Vagina (tissue), 2 donors: ENCODE results near the gene C4orf54. TPM values are rescaled to one million over a fixed set of nuclear protein-coding genes. Genes with fewer than 3 reads are reported as not detected.

Experiments used
- DNase-seq, 2 donors: peaks; one replicate each; pipeline ENCODE4 v3.0.0-alpha.2; 2017; ENCODE audit errors: extremely low spot score in 2 of 2
- H3K27ac ChIP-seq: fragments of 200-600 bp; sonication (generic); one replicate; pipeline ENCODE4 v1.5.1; 2019
- H3K27me3 ChIP-seq: fragments of 200-600 bp; sonication (generic); one replicate; pipeline ENCODE4 v1.5.1; 2019
- H3K36me3 ChIP-seq, 2 donors: fragments of 200-600 bp; sonication (generic); one replicate each; pipeline ENCODE4 v1.5.1; 2017 to 2019
- H3K4me1 ChIP-seq: fragments of 200-600 bp; sonication (generic); one replicate; pipeline ENCODE4 v1.5.1; 2019
- H3K4me3 ChIP-seq, 2 donors: fragments of 200-600 bp; sonication (generic); 1 replicate in 1 of 2; 2 replicates in 1 of 2; pipeline ENCODE4 v1.5.1; 2016 to 2019
- H3K9me3 ChIP-seq: fragments of 200-600 bp; sonication (generic); one replicate; pipeline ENCODE4 v1.5.1; 2019
- POLR2A ChIP-seq, 2 donors: fragments of 450-650 bp; IDR thresholded peaks; one replicate each; pipeline ENCODE4 v1.6.1; 2017; ENCODE audit warnings: antibody characterized with exemption in 2 of 2, mild to moderate bottlenecking in 2 of 2, moderate library complexity in 2 of 2
- POLR2AphosphoS5 ChIP-seq, 2 donors: sonication (generic); formaldehyde crosslinking; IDR thresholded peaks; one replicate each; pipeline ENCODE4 v1.9.0; 2017; ENCODE audit warnings: antibody characterized with exemption in 2 of 2, mild to moderate bottlenecking in 2 of 2, low read depth in 1 of 2; ENCODE audit not compliant: insufficient read depth in 1 of 2
- intact Hi-C: fragments of 100-400 bp; cut with DNase I; formaldehyde crosslinking; loops from one replicate; pipeline ENCODE4 v1.15.1; 2023
- total RNA-seq: library from RNA; depleted of rRNA; stranded (reverse); fragments of >200 nt; gene quantifications from one replicate; pipeline ENCODE4 v1.2.3, GENCODE V29; 2016
- TF ChIP-seq, protein P1 (sequence below), 3 experiments: fragments of 450-650 bp in 2 of 3; fragments of 200-600 bp in 1 of 3; sonication (generic) in 1 of 3; IDR thresholded peaks; one replicate each; pipeline ENCODE4 v1.5.1; 2017 to 2019; ENCODE audit warnings: antibody characterized with exemption in 3 of 3, mild to moderate bottlenecking in 2 of 3, moderate library complexity in 2 of 3

The C4orf54 gene
- total RNA-seq, 1 donor from 2014 or later, result not detected

DNA sequence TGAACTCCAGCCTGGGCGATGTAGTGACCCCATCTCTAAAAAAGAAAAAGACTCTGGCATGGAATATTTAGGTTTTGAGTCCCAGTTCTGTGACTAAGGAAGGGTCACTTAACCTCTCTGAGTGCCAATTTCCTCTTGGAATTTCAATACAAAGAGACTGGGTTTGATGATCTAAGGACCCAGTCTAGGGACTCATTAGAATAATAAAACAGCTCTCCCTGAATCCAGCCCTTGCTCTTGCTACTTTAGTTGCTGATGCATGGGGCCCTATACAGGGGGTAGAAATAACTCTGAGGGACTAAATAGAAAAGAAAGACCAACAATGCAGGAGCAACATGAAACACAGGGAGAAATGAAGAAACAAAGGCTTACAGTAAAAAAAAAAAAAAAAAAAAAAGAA lies 12.6 kb downstream of the C4orf54 start:
- H3K27me3 ChIP-seq, result no peaks in the 10 kb centered on the region
- TF ChIP-seq, protein P1, sequence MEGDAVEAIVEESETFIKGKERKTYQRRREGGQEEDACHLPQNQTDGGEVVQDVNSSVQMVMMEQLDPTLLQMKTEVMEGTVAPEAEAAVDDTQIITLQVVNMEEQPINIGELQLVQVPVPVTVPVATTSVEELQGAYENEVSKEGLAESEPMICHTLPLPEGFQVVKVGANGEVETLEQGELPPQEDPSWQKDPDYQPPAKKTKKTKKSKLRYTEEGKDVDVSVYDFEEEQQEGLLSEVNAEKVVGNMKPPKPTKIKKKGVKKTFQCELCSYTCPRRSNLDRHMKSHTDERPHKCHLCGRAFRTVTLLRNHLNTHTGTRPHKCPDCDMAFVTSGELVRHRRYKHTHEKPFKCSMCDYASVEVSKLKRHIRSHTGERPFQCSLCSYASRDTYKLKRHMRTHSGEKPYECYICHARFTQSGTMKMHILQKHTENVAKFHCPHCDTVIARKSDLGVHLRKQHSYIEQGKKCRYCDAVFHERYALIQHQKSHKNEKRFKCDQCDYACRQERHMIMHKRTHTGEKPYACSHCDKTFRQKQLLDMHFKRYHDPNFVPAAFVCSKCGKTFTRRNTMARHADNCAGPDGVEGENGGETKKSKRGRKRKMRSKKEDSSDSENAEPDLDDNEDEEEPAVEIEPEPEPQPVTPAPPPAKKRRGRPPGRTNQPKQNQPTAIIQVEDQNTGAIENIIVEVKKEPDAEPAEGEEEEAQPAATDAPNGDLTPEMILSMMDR (IDR thresholded peaks at IDR 0.05), result no peak
- TF ChIP-seq POLR2A (IDR thresholded peaks at IDR 0.05) (no peak), POLR2AphosphoS5 (IDR thresholded peaks at IDR 0.05; ENCODE audit: insufficient read depth in 1 of 2, low read depth in 1 of 2) (no peak)

DNA sequence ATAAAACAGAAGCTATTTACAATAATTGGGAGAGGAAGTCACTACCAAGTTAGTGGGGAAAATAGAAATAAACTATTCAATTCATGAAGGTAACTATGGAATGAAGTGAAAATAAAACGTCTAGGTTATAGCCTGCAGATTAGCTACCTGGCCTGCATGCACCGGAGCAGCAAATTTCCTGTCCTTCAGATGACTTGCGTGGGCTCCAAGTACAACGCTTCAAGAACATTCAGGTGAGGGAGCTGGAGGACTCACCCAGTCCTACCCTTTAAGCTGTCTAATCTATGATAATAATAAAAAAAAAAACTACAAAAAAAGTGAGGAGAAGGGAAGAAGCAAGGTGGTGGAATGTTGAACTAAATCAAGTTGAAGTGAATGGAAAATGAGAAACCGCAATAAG lies 13.2 kb downstream of the C4orf54 start:
- intact Hi-C loops, result no loop called here
- DNase-seq, result no peak

More for the DNA sequence above, 12.6 kb downstream of the C4orf54 start:
- no peak overlapping the region for H3K4me3 ChIP-seq
- DNase-seq, result no peak
- H3K36me3 ChIP-seq, result no peaks in the 10 kb centered on the region
- H3K9me3 ChIP-seq, result no peaks in the 10 kb centered on the region
- intact Hi-C loops, result no loop called here
- H3K27ac ChIP-seq, result no peak overlapping the region
- no peaks in the 10 kb centered on the region for H3K4me1 ChIP-seq

DNA sequence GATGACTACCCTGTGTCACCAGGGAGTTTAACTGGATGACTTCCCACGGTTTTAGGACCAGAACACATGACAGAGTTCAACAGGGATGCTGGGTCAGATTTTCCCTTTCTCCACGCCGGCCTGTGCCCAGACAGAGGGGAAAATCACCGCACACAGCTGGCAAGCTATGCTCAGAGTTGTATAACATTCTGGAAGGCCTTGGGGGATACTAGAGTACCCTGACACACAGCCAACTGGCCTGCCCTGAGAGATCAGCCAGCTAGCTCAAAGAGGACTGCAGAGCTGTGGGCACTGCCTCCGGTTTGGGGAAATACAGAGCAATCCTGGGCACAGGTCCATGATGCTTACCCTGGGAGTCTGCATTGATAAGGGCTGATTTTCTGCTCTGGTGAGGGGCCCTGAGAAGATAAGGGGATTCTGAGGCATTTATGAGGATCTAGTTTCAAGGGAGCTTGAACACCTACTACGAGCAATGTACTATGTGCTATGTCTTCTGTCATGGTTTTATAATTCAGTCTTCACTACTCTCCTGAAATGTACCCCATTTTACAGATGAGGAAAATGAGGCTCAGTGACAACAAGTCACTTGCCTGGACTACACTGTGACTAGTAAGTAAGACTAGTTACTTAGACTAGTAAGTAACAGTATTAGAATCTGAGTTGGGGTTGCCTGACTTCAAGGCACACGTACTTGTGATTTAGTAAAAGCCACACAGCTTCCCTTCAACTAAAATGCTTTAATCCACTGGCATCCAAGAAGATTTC lies 14.7 kb downstream of the C4orf54 start:
- H3K4me1 ChIP-seq, result no peaks in the 10 kb centered on the region
- DNase-seq, result no peak
- H3K27me3 ChIP-seq, result no peaks in the 10 kb centered on the region
- intact Hi-C loops, result no loop called here
- no peaks in the 10 kb centered on the region for H3K9me3 ChIP-seq
- TF ChIP-seq, protein P1 (IDR thresholded peaks at IDR 0.05), result no peak
- TF ChIP-seq POLR2A (IDR thresholded peaks at IDR 0.05) (no peak), POLR2AphosphoS5 (IDR thresholded peaks at IDR 0.05; ENCODE audit: insufficient read depth in 1 of 2, low read depth in 1 of 2) (no peak)
- no peak overlapping the region for H3K27ac ChIP-seq
- no peak overlapping the region for H3K4me3 ChIP-seq
- H3K36me3 ChIP-seq, result no peaks in the 10 kb centered on the region

More for the DNA sequence above, 13.2 kb downstream of the C4orf54 start:
- no peaks in the 10 kb centered on the region for H3K4me1 ChIP-seq
- H3K36me3 ChIP-seq, result no peaks in the 10 kb centered on the region
- no peak overlapping the region for H3K4me3 ChIP-seq
- no peak overlapping the region for H3K27ac ChIP-seq
- H3K9me3 ChIP-seq, result no peaks in the 10 kb centered on the region
- no peak for TF ChIP-seq POLR2A (IDR thresholded peaks at IDR 0.05)
- TF ChIP-seq POLR2AphosphoS5 (IDR thresholded peaks at IDR 0.05; ENCODE audit: insufficient read depth in 1 of 2, low read depth in 1 of 2), result no peak
- TF ChIP-seq, protein P1 (IDR thresholded peaks at IDR 0.05), result no peak
- H3K27me3 ChIP-seq, result no peaks in the 10 kb centered on the region

DNA sequence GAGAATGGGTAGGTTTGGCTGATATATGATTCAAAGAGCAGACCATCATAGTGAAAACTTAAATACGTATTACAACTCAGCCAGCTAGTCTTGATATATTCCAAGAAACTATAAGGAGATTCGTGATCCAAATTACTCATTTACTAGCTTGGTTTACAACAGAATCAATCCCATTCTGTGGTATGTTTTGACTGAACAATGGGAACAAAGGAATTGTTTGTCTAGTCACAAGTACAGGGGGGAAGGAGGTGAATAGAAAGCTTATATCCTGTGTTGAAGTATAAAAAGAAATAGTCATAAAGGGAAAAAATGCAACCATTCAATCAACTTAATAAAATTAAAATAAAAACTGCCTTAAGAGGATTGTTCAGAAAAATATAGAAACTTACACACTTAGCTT lies 17.0 kb downstream of the C4orf54 start:
- Histone ChIP-seq H3K9me3 (no peaks in the 10 kb centered on the region), H3K27ac (no peak overlapping the region), H3K4me3 (no peak overlapping the region), H3K4me1 (no peaks in the 10 kb centered on the region), H3K36me3 (no peaks in the 10 kb centered on the region), H3K27me3 (no peaks in the 10 kb centered on the region)
- intact Hi-C loops, result no loop called here
- TF ChIP-seq POLR2A (IDR thresholded peaks at IDR 0.05), result no peak
- TF ChIP-seq POLR2AphosphoS5 (IDR thresholded peaks at IDR 0.05; ENCODE audit: insufficient read depth in 1 of 2, low read depth in 1 of 2), result no peak
- TF ChIP-seq, protein P1 (IDR thresholded peaks at IDR 0.05), result no peak
- no peak for DNase-seq

DNA sequence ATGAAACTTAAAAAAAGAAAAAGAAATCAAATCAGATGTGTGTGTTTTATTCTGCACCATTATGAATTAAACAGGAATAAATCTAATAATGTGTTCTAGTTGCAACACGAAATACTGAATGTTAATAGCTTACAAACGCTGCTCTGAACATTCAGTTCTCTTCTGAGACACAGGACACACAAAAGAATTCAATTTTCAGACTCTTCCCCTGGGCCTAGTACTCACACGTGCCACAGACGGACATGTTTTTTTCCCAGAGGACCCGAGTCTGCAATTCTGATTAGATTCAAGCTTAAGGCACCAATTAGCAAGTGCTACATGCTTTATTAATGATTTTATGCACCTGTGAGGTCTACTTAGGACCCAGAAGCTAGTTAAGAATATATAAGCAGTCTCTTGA lies 20.5 kb downstream of the C4orf54 start:
- Histone ChIP-seq H3K27ac (no peak overlapping the region), H3K27me3 (no peaks in the 10 kb centered on the region), H3K4me3 (no peak overlapping the region), H3K36me3 (no peaks in the 10 kb centered on the region), H3K9me3 (no peaks in the 10 kb centered on the region), H3K4me1 (no peaks in the 10 kb centered on the region)
- intact Hi-C loops, result no loop called here
- no peak for DNase-seq
- TF ChIP-seq POLR2AphosphoS5 (IDR thresholded peaks at IDR 0.05; ENCODE audit: insufficient read depth in 1 of 2, low read depth in 1 of 2) (no peak), POLR2A (IDR thresholded peaks at IDR 0.05) (no peak)
- TF ChIP-seq, protein P1 (IDR thresholded peaks at IDR 0.05), result no peak
